GM12878 (cell line): ENCODE data around the gene PLOD3. TPM values are rescaled to one million over a fixed set of nuclear protein-coding genes. Genes with fewer than 3 reads are reported as not detected.
A peak's percentile ranks its signal among the peaks of the same experiment; 100 is the strongest.

Source experiments
- ATAC-seq: fragments of 200-7000 bp; cut with Tn5 transposase; 3 replicates; pipeline ENCODE4 v1.9.1; 2020; ENCODE audit warnings: mild to moderate bottlenecking, moderate library complexity
- BruUV-seq: library from RNA; stranded (reverse); fragments of 400-500 nt; replicated peaks from 2 replicates; lab custom pipeline; 2021; lab: Mats Ljungman, UMichigan
- CTCF ChIA-PET: fragments of 300-600 bp; sonication (Branson Sonifier 250); formaldehyde crosslinking; extraction: SDS; loops from one replicate; lab custom pipeline; 2021; ENCODE audit warnings: inconsistent platforms; lab: Yijun Ruan, JAX
- POLR2A ChIA-PET: fragments of 350-600 bp; formaldehyde crosslinking; extraction: SDS; loops from one replicate; lab custom pipeline; 2021; ENCODE audit warnings: inconsistent platforms; lab: Charles Lee
- RAD21 ChIA-PET: fragments of 300-600 bp; sonication (Branson Sonifier 250); formaldehyde crosslinking; loops from one replicate; lab custom pipeline; 2023; ENCODE audit warnings: antibody characterized with exemption; ENCODE audit not compliant: unreplicated experiment; lab: Charles Lee
- SMC1A ChIA-PET: fragments of 300-600 bp; sonication (Branson Sonifier 250); formaldehyde crosslinking; loops from one replicate; lab custom pipeline; 2023; ENCODE audit not compliant: unreplicated experiment, uncharacterized antibody; lab: Charles Lee
- DNase-seq: peaks from one replicate; pipeline ENCODE4 v3.0.0-alpha.2; 2011; ENCODE audit warnings: low read depth, low spot score
- FAIRE-seq: peaks from 3 replicates; lab custom pipeline; 2011; peaks lifted over from hg19 to GRCh38; lab: Jason Lieb, UNC
- H2AFZ ChIP-seq: 2 replicates; pipeline ENCODE4 v1.6.0; 2011; ENCODE audit warnings: low read depth, low read length, control low read depth; ENCODE audit not compliant: control insufficient read depth
- H3K27ac ChIP-seq: 2 replicates; pipeline ENCODE4 v1.5.1; 2011; ENCODE audit warnings: control low read depth; ENCODE audit not compliant: control insufficient read depth, insufficient read depth
- H3K27me3 ChIP-seq, 2 experiments: replicated peaks in 1 of 2; 2 replicates each; pipeline versions ENCODE4 v1.6.0 to v1.6.1; 2011; ENCODE audit warnings: low read length in 1 of 2; ENCODE audit not compliant: control insufficient read depth in 2 of 2, insufficient read depth in 2 of 2
- H3K36me3 ChIP-seq, 2 experiments: 2 replicates each; pipeline ENCODE4 v1.5.1; 2011; ENCODE audit warnings: low read length in 1 of 2; ENCODE audit not compliant: control insufficient read depth in 2 of 2, insufficient read depth in 2 of 2
- H3K4me1 ChIP-seq: 2 replicates; pipeline ENCODE4 v1.6.1; 2011; ENCODE audit warnings: mild to moderate bottlenecking, low read length, moderate library complexity, mixed read lengths; ENCODE audit not compliant: control insufficient read depth, insufficient read depth
- H3K4me2 ChIP-seq: 2 replicates; pipeline ENCODE4 v1.6.0; 2011; ENCODE audit warnings: control low read depth; ENCODE audit not compliant: control insufficient read depth, insufficient read depth
- H3K4me3 ChIP-seq: fragments of 200-600 bp; sonication (generic); 2 replicates; pipeline ENCODE4 v1.5.1; 2016
- H3K79me2 ChIP-seq: 2 replicates; pipeline ENCODE4 v1.6.0; 2011; ENCODE audit warnings: low read length; ENCODE audit not compliant: control insufficient read depth, insufficient read depth
- H3K9ac ChIP-seq: 2 replicates; pipeline ENCODE4 v1.8.0; 2011; ENCODE audit warnings: low read length, control low read depth, mixed read lengths; ENCODE audit not compliant: control insufficient read depth, insufficient read depth
- H3K9me3 ChIP-seq: replicated peaks from 3 replicates; pipeline ENCODE4 v1.5.1; 2011; ENCODE audit warnings: mild to moderate bottlenecking, low read length; ENCODE audit not compliant: control insufficient read depth, insufficient read depth
- H4K20me1 ChIP-seq: 2 replicates; pipeline ENCODE4 v1.6.0; 2011; ENCODE audit not compliant: control insufficient read depth, insufficient read depth
- BACH1 ChIP-seq: fragments of 450-650 bp; IDR thresholded peaks from 2 replicates; pipeline ENCODE4 v1.6.1; 2017; ENCODE audit warnings: mild to moderate bottlenecking, borderline replicate concordance
- CHD1 ChIP-seq: IDR thresholded peaks from 2 replicates; pipeline ENCODE4 v1.6.1; 2012; ENCODE audit warnings: low read depth, low read length, improper control_type of control experiment
- ESRRA ChIP-seq: IDR thresholded peaks from 2 replicates; pipeline ENCODE4 v1.6.1; 2012; ENCODE audit warnings: mild to moderate bottlenecking, low read length, improper control_type of control experiment
- HDAC6 ChIP-seq: fragments of 200-600 bp; sonication (generic); IDR thresholded peaks from one replicate; pipeline ENCODE4 v1.8.0; 2017; ENCODE audit warnings: antibody characterized with exemption; ENCODE audit not compliant: unreplicated experiment
- HSF1 ChIP-seq: fragments of 150-350 bp; IDR thresholded peaks from 2 replicates; pipeline ENCODE4 v1.6.1; 2014; ENCODE audit warnings: mild to moderate bottlenecking, low read depth, low read length
- NFIC ChIP-seq: IDR thresholded peaks from 2 replicates; pipeline ENCODE4 v1.6.1; 2012; ENCODE audit warnings: low read depth, mild to moderate bottlenecking, inconsistent platforms, low read length, moderate library complexity
- NFYB ChIP-seq: IDR thresholded peaks from 2 replicates; pipeline ENCODE4 v1.6.1; 2011; ENCODE audit warnings: low read depth, mild to moderate bottlenecking, low read length, improper control_type of control experiment, moderate library complexity; ENCODE audit not compliant: insufficient read depth
- PAX8 ChIP-seq: fragments of 450-650 bp; IDR thresholded peaks from 2 replicates; pipeline ENCODE4 v1.6.1; 2017; ENCODE audit warnings: mild to moderate bottlenecking, moderate library complexity
- POLR2AphosphoS2 ChIP-seq: IDR thresholded peaks from 2 replicates; pipeline ENCODE4 v1.6.1; 2011; ENCODE audit warnings: low read depth, mild to moderate bottlenecking, low read length, improper control_type of control experiment, moderate library complexity
- RBBP5 ChIP-seq: fragments of 200-600 bp; sonication (generic); conservative IDR thresholded peaks from 2 replicates; pipeline ENCODE4 v1.6.1; 2016
- RELA ChIP-seq: fragments of 450-650 bp; IDR thresholded peaks from 2 replicates; pipeline ENCODE4 v1.8.0; 2014; ENCODE audit warnings: borderline replicate concordance; ENCODE audit not compliant: partially characterized antibody
- SUPT20H ChIP-seq: IDR thresholded peaks from 2 replicates; pipeline ENCODE4 v1.6.1; 2011; ENCODE audit warnings: low read depth, mild to moderate bottlenecking, low read length, moderate library complexity, borderline replicate concordance; ENCODE audit not compliant: control insufficient read depth
- SUZ12 ChIP-seq: fragments of 200-600 bp; sonication (generic); IDR thresholded peaks from one replicate; pipeline ENCODE4 v1.6.1; 2018; ENCODE audit warnings: antibody characterized with exemption, mild to moderate bottlenecking; ENCODE audit not compliant: unreplicated experiment
- TAF1 ChIP-seq: IDR thresholded peaks from 2 replicates; pipeline ENCODE4 v1.6.1; 2011; ENCODE audit warnings: mild to moderate bottlenecking, low read depth, low read length, borderline replicate concordance
- TCF12 ChIP-seq: IDR thresholded peaks from 2 replicates; pipeline ENCODE4 v1.6.1; 2011; ENCODE audit warnings: low read depth, mild to moderate bottlenecking, low read length
- TCF3 ChIP-seq: IDR thresholded peaks from 2 replicates; pipeline ENCODE4 v1.6.1; 2012; ENCODE audit warnings: low read depth, mild to moderate bottlenecking, low read length, borderline replicate concordance; ENCODE audit not compliant: insufficient read depth
- YY1 ChIP-seq: IDR thresholded peaks from 2 replicates; pipeline ENCODE4 v1.6.1; 2011; ENCODE audit warnings: low read depth, mild to moderate bottlenecking, low read length
- ZSCAN29 ChIP-seq: fragments of 450-650 bp; IDR thresholded peaks from 2 replicates; pipeline ENCODE4 v1.6.1; 2017; ENCODE audit warnings: mild to moderate bottlenecking, moderate library complexity
- WGBS: methylation state at CpG from one replicate; pipeline ENCODE4 v1.1.6; 2016; ENCODE audit warnings: low lambda C conversion rate; ENCODE audit not compliant: insufficient replicate concordance, insufficient coverage; ENCODE audit errors: missing lambda C conversion rate; 5-methylcytosine and 5-hydroxymethylcytosine counted together
- in situ Hi-C: fragments of 300-500 bp; cut with MboI; formaldehyde crosslinking; loops from 9 replicates; pipeline ENCODE4 v1.14.3; 2018; ENCODE audit warnings: mixed read lengths
- intact Hi-C: fragments of 100-400 bp; cut with micrococcal nuclease; formaldehyde crosslinking; loops from one replicate; pipeline ENCODE4 v1.14.2; 2022; ENCODE audit not compliant: unreplicated experiment
- polyA plus RNA-seq, 11 experiments: library from polyadenylated mRNA; depleted of rRNA in 4 of 11; unstranded in 6 of 11; stranded (reverse) in 5 of 11; fragments of >200 nt; fragmentation: Nextera tagmentation in 4 of 11; fragmentation: Illumina TruSeq in 1 of 11; extraction: Ambion mirVana in 4 of 11; extraction: Trizol in 1 of 11; gene quantifications; 1 replicate in 1 of 11; 2 replicates in 10 of 11; pipeline versions ENCODE4 v1.2.1 to v1.2.3, GENCODE V29; 2011 to 2016; ENCODE audit warnings: inconsistent platforms in 2 of 11, missing spikeins in 2 of 11, low read depth in 1 of 11
- total RNA-seq, 4 experiments: library from RNA; depleted of rRNA in 3 of 4; stranded (reverse); fragments of >200 nt in 3 of 4; fragmentation: Illumina TruSeq in 1 of 4; extraction: Trizol in 1 of 4; gene quantifications; 2 replicates each; pipeline versions ENCODE4 v1.2.1 to v1.2.3, GENCODE V29; 2013 to 2021

The PLOD3 gene
- total and polyA plus RNA-seq, 10 of the 15 experiments (the other 5 are each of a cell fraction or from before 2014, with no cell fraction given), result 0.53 to 27.8 (median 15.1) TPM

- no TSS peak for BruUV-seq
- Histone ChIP-seq H3K36me3 (no peaks in the 10 kb centered on the region), H3K27me3 (peaks cover 26 to 30% of the 10 kb centered on the region in 2 experiments), H3K4me1 (peaks cover 7% of the 10 kb centered on the region; the same call in 1 of the 2 replicates), H3K9ac (no peak overlapping the region), H3K27ac (no peak overlapping the region), H3K4me3 (no peak overlapping the region), H3K4me2 (no peak overlapping the region), H3K9me3 (no peaks in the 10 kb centered on the region; the same call in 2 of the 3 replicates), H4K20me1 (no peaks in the 10 kb centered on the region), H2AFZ (no peak overlapping the region), H3K79me2 (no peaks in the 10 kb centered on the region)
- ChIA-PET RAD21 (interaction anchor here (2.7 kb wide), 1 partner anchor 28 kb away, joined by 20 read pairs; no protein-coding TSS in a partner anchor), POLR2A (no interaction called here), SMC1A (interaction anchor here (1.1 to 2.6 kb wide), 4 partner anchors 27 to 119 kb away, joined by 3 to 10 read pairs (median 4); partner anchors contain the start of genes PLOD3 and ZNHIT1), CTCF (interaction anchor here (0.5 to 6.1 kb wide), 6 partner anchors 16 to 110 kb away, joined by 3 to 80 read pairs (median 12); no protein-coding TSS in a partner anchor)
- 10% methylated on average over 59 of the region's 79 CpGs for WGBS
- ATAC-seq, result no peak
- intact Hi-C loops, result no loop called here
- DNase-seq, result no peak
- FAIRE-seq, result no peak
- in situ Hi-C loops, result no loop called here
- TF ChIP-seq ZSCAN29 (no peak), RELA (no peak), RBBP5 (no peak), NFIC (no peak), HDAC6 (no peak), TCF3 (peak; percentile 73; the same call in 1 of the 2 replicates), PAX8 (no peak), POLR2AphosphoS2 (no peak), NFYB (no peak), TAF1 (no peak), HSF1 (no peak), YY1 (no peak), BACH1 (no peak), TCF12 (0 out of 2 replicates have a peak, but pooled peaks have one; percentile 18), SUZ12 (peak; percentile 73), ESRRA (no peak), SUPT20H (no peak), CHD1 (no peak)
Measured at GRCh38 chr7:101172005-101172853, 45.2 kb downstream of the PLOD3 start.
